GM12892 (cell line): ENCODE results near the gene PPHLN1.

Experiments used
- DNase-seq: peaks from one replicate; pipeline ENCODE4 v3.0.0; 2011; ENCODE audit not compliant: insufficient read length
- FAIRE-seq: peaks from 2 replicates; lab custom pipeline; 2011; peaks lifted over from hg19 to GRCh38; lab: Jason Lieb, UNC
- POLR2A ChIP-seq: IDR thresholded peaks from 2 replicates; pipeline ENCODE4 v1.6.1; 2011; ENCODE audit warnings: low read depth, low read length, control low read depth
- POLR2AphosphoS5 ChIP-seq: IDR thresholded peaks from 2 replicates; pipeline ENCODE4 v1.6.1; 2011; ENCODE audit warnings: low read depth, low read length, control low read depth
- TAF1 ChIP-seq: IDR thresholded peaks from 2 replicates; pipeline ENCODE4 v1.6.1; 2011; ENCODE audit warnings: low read depth, mild to moderate bottlenecking, control low read depth, low read length, borderline replicate concordance

PPHLN1 gene

GRCh38 chr12:42356344-42356743 is 30.4 kb downstream of the PPHLN1 start:
- no peak for TF ChIP-seq POLR2AphosphoS5
- TF ChIP-seq POLR2A, result no peak
- no peak for TF ChIP-seq TAF1
- no peak for FAIRE-seq
- no peak for DNase-seq

- TF ChIP-seq TAF1 (no peak), POLR2A (no peak), POLR2AphosphoS5 (no peak)
- no peak for FAIRE-seq
- no peak for DNase-seq
Observed at GRCh38 chr12:42360747-42361403, 34.9 kb downstream of the PPHLN1 start.

- no peak for DNase-seq
- TF ChIP-seq POLR2A (no peak), POLR2AphosphoS5 (no peak), TAF1 (no peak)
- FAIRE-seq, result no peak
Observed at GRCh38 chr12:42361909-42362646, 36.1 kb downstream of the PPHLN1 start.

GRCh38 chr12:42362647-42363260 is 36.8 kb downstream of the PPHLN1 start:
- TF ChIP-seq POLR2A (no peak), TAF1 (no peak), POLR2AphosphoS5 (no peak)
- FAIRE-seq (no peak), DNase-seq (no peak)

DNA sequence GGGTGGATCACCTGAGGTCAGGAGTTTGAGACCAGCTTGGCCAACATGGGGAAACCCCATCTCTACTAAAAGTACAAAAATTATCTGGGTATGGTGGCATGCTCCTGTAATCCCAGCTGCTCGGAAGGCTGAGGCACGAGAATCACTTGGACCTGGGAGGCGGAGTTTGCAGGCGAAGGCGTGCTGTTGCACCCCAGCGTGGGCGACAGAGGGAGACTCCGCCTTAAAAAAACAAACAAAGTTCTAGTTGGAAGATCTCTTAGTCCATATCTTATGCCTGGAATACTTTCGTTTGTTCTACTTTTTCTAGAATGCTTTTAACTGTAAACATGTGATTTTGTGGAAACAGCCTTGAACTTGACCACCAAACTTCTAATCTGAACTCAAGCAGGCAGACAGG is 38.7 kb downstream of the PPHLN1 start:
- TF ChIP-seq TAF1, result no peak
- TF ChIP-seq POLR2A, result no peak
- no peak for TF ChIP-seq POLR2AphosphoS5
- FAIRE-seq, result no peak
- no peak for DNase-seq

- TF ChIP-seq POLR2AphosphoS5 (no peak), TAF1 (no peak), POLR2A (no peak)
- no peak for DNase-seq
- FAIRE-seq, result no peak
Observed at GRCh38 chr12:42365486-42365885, 39.5 kb downstream of the PPHLN1 start.

DNA sequence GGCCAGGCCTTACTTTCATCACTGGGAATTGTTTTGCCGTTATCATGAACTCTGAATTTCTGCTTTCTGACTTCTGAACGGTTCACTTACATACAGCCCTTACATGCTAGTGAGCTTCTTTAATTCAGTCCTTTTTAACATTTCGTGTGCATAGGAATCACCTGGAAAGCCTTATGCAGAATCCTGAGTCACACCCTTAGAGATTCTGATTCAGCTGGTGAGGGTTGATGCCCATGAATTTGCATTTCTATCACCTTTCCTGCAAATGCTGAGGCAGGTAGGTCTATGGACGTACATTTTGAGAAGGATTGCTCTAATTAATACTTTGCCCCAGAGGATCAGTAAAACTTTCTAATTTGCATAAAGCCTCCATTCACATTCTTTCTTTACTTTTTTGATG is 44.0 kb downstream of the PPHLN1 start:
- no peak for DNase-seq
- TF ChIP-seq POLR2AphosphoS5, result no peak
- TF ChIP-seq TAF1, result no peak
- no peak for TF ChIP-seq POLR2A
- FAIRE-seq, result no peak

DNA sequence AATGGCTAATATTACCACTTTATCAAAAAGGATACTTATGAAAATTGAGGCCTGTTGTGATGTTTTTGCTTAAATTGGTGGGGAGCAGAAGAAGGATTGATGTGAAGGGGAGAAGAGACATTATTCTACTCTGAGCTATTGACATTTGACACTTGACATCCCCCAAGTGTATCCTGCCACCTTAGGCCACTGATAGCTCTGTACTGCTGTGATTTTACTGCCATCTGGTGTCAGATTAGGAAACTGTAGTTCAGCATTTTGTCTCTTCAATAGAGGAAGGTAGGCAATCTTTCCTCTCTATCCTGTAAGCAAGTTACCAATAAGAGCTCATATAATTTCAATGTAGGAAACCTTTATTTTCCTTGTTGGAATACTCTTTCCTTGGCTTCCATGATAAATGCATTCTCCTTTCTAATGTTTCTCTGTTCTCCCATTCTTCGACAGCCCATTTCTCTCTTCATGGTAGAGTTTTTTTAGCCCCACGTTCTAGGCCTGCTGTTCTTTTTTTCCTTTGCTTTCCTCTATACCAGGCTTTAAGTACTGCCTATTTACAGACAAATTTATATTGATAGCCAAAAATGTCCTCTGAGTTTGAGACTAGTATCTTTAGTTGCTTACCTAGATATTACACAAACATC is 46.3 kb downstream of the PPHLN1 start:
- FAIRE-seq, result peak; percentile 88
- no peak for TF ChIP-seq POLR2AphosphoS5
- no peak for TF ChIP-seq TAF1
- no peak for TF ChIP-seq POLR2A
- peak; percentile 19 for DNase-seq

- DNase-seq, result no peak
- TF ChIP-seq POLR2A (no peak), POLR2AphosphoS5 (no peak), TAF1 (no peak)
- no peak for FAIRE-seq
Observed at GRCh38 chr12:42373669-42374068, 47.7 kb downstream of the PPHLN1 start.

GRCh38 chr12:42380733-42381132 is 54.8 kb downstream of the PPHLN1 start:
- DNase-seq (no peak), FAIRE-seq (no peak)
- TF ChIP-seq POLR2AphosphoS5 (no peak), POLR2A (no peak), TAF1 (no peak)

DNA sequence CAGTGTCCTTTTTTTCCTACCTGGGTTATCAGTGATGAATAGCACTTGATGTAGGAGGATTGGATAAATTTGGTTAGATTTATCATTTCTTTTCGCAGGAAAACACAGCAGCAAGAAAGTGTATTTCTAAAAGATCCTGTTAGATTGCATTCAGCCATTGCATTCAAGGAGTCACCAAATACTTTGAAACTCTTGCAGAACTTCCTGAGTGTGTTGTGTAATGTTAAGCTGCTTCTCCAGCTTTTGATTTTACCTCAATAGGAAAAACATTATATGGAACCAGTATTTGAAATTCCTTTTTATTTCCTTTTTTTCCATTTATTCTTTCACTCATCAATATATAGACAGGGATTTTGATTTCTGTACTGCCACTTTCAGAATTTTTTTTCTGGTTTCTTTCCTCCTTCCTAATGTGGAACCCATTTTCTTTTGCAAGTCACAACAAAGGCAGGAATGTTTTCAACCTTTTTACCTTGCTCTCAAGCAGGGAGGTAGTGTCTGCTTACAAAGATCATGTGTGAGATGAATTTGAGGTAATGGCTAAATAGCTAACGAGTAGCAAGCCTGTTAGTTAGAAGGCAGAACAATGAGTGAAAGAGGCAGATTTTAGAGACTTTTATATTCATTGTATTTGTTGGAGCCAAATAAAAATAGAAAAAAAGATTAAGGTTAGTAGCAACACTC is 56.2 kb downstream of the PPHLN1 start:
- TF ChIP-seq POLR2AphosphoS5, result no peak
- TF ChIP-seq POLR2A, result no peak
- no peak for TF ChIP-seq TAF1
- no peak for FAIRE-seq

More for the DNA sequence above, 56.2 kb downstream of the PPHLN1 start:
- DNase-seq, result no peak
